ENCODE data around the gene UST.

DNA sequence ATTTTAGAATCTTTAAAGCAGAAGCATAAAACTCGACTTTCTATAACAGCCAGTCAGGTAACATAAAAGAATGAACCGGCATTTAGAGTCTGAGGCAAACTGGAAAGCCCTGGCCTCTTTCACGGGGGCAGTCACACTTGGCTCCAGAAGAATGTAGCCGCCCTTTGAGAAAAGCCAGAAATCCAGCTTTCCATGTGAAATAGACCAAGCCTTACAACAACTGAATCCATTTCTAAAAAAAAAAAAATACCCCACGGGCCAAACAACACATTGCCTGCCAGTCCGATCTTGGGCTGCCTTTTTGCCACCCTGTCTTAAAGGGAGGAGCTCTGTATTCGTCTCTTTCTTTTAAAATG, 317.8 kb downstream of the UST start:
- TF ChIP-seq POLR2A (IDR thresholded peaks at IDR 0.05; ENCODE audit: control extremely low read depth in 1 of 2, low read depth in 2 of 2, low read length in 2 of 2) (no peak), CHD2 (IDR thresholded peaks at IDR 0.05; ENCODE audit: low read length) (no peak)

All from H1 (cell line).